ENCODE data around the gene MCOLN2. TPM values are rescaled to one million over a fixed set of nuclear protein-coding genes. Genes with fewer than 3 reads are reported as not detected.

MCOLN2 gene
- total and polyA plus RNA-seq, 2 of the 13 experiments (the other 11 are each of a cell fraction or from before 2014, with no cell fraction given), result not detected

- DNase-seq (ENCODE audit: low spot score), result no peak
- H3K79me2 ChIP-seq (ENCODE audit: insufficient read depth, low read length), result no peaks in the 10 kb centered on the region
- no TSS peak for BruUV-seq (replicated peaks)
- no peak overlapping the region for H3K4me2 ChIP-seq (ENCODE audit: low read depth, low read length)
- WGBS (ENCODE audit: low lambda C conversion rate), result 21% methylated on average over 6 of the region's 6 CpGs
- TF ChIP-seq ZNF572 (CRISPR knock-in tag; IDR thresholded peaks at IDR 0.05) (no peak), ZNF367 (CRISPR knock-in tag; IDR thresholded peaks at IDR 0.05; ENCODE audit: borderline replicate concordance) (no peak), NFKBIZ (CRISPR knock-in tag; IDR thresholded peaks at IDR 0.05) (no peak), ZNF589 (CRISPR knock-in tag; conservative IDR thresholded peaks at IDR 0.05) (no peak), KDM5B (CRISPR knock-in tag; IDR thresholded peaks at IDR 0.05; ENCODE audit: borderline replicate concordance) (no peak), ZNF709 (CRISPR knock-in tag; IDR thresholded peaks at IDR 0.05) (no peak), ZNF747 (CRISPR knock-in tag; IDR thresholded peaks at IDR 0.05; ENCODE audit: borderline replicate concordance) (no peak), XBP1 (CRISPR knock-in tag; IDR thresholded peaks at IDR 0.05) (no peak), E2F2 (CRISPR knock-in tag; IDR thresholded peaks at IDR 0.05; ENCODE audit: borderline replicate concordance) (no peak), RAD21 (CRISPR knock-in tag; IDR thresholded peaks at IDR 0.05) (no peak), NFYB (CRISPR knock-in tag; IDR thresholded peaks at IDR 0.05) (no peak), ZNF17 (CRISPR knock-in tag; IDR thresholded peaks at IDR 0.05) (no peak), NFATC3 (CRISPR knock-in tag; IDR thresholded peaks at IDR 0.05) (no peak), PAXIP1 (CRISPR knock-in tag; conservative IDR thresholded peaks at IDR 0.05) (no peak), ZNF724P (CRISPR knock-in tag; IDR thresholded peaks at IDR 0.05; ENCODE audit: borderline replicate concordance) (no peak), STAG1 (CRISPR knock-in tag; IDR thresholded peaks at IDR 0.05) (no peak), SMC3 (IDR thresholded peaks at IDR 0.05; ENCODE audit: low read length) (no peak), CBX2 (IDR thresholded peaks at IDR 0.05; ENCODE audit: low read depth, low read length) (no peak), CBX2 (CRISPR knock-in tag; IDR thresholded peaks at IDR 0.05; ENCODE audit: low read depth) (no peak)
- H3K4me1 ChIP-seq (ENCODE audit: insufficient read depth, low read length), result no peaks in the 10 kb centered on the region
- no peaks in the 10 kb centered on the region for H3K36me3 ChIP-seq (replicated peaks in 1 of 2; ENCODE audit: control insufficient read depth in 1 of 2, insufficient read depth in 2 of 2, low read length in 2 of 2)
- intact Hi-C loops (cut with micrococcal nuclease; ENCODE audit: unreplicated experiment), result no loop called here
- in situ Hi-C loops (cut with HindIII; ENCODE audit: extremely low pct_ligation_motif_present, low pct_unique_long_range_greater_than_20kb), result no loop called here
- ATAC-seq, result no peak
- no peak overlapping the region for H3K9ac ChIP-seq (ENCODE audit: insufficient read depth, low read depth, low read length)
- no peaks in the 10 kb centered on the region; a peak in 1 of 5 replicates for H3K27me3 ChIP-seq (ENCODE audit: control insufficient read depth in 1 of 2, insufficient read depth in 2 of 2, low read length in 2 of 2)
- no peak for FAIRE-seq
- no peaks in the 10 kb centered on the region for H4K20me1 ChIP-seq (ENCODE audit: insufficient read depth, low read length)
- H3K27ac ChIP-seq (ENCODE audit: extremely low read length, insufficient read depth, low read length), result no peak overlapping the region
- H2AFZ ChIP-seq (ENCODE audit: low read length), result no peak overlapping the region
- POLR2A ChIA-PET, result no interaction called here
- CTCF ChIA-PET (ENCODE audit: low intra/inter-chr PET ratio, low total read pairs), result no interaction called here
- H3K4me3 ChIP-seq (replicated peaks in 1 of 3; ENCODE audit: insufficient read depth in 1 of 3, low read depth in 2 of 3, low read length in 3 of 3), result no peak overlapping the region
- no peaks in the 10 kb centered on the region for H3K9me3 ChIP-seq (ENCODE audit: low read length)
Observed at GRCh38 chr1:84956097-84956496, 40.8 kb downstream of the MCOLN2 start.

Data from HepG2 (cell line).